Measurements from ENCODE around the gene TENM3.

TENM3 gene

GRCh38 chr4:182291597-182292270, 48.5 kb downstream of the TENM3 start:
- DNase-seq = no peak

GRCh38 chr4:182292612-182293011, 49.4 kb downstream of the TENM3 start:
- no peak for DNase-seq

GRCh38 chr4:182293691-182294255, 50.6 kb downstream of the TENM3 start:
- DNase-seq = no peak

GRCh38 chr4:182294451-182294850, 51.2 kb downstream of the TENM3 start:
- DNase-seq = no peak

- no peak for DNase-seq
Measured at GRCh38 chr4:182297659-182298058, 54.5 kb downstream of the TENM3 start.

GRCh38 chr4:182301736-182302135, 58.5 kb downstream of the TENM3 start:
- DNase-seq = no peak

GRCh38 chr4:182303847-182304246, 60.6 kb downstream of the TENM3 start:
- no peak for DNase-seq

GRCh38 chr4:182306792-182307507, 63.7 kb downstream of the TENM3 start:
- peak; percentile 50 for DNase-seq

GRCh38 chr4:182307746-182308145, 64.5 kb downstream of the TENM3 start:
- no peak for DNase-seq

- DNase-seq = no peak
Measured at GRCh38 chr4:182309877-182310276, 66.7 kb downstream of the TENM3 start.

- DNase-seq = no peak
Measured at GRCh38 chr4:182310316-182310715, 67.1 kb downstream of the TENM3 start.

GRCh38 chr4:182310962-182311361, 67.8 kb downstream of the TENM3 start:
- no peak for DNase-seq

GRCh38 chr4:182314537-182314936, 71.3 kb downstream of the TENM3 start:
- no peak for DNase-seq

GRCh38 chr4:182318256-182318655, 75.1 kb downstream of the TENM3 start:
- no peak for DNase-seq

GRCh38 chr4:182320092-182320491, 76.9 kb downstream of the TENM3 start:
- no peak for DNase-seq

- DNase-seq = no peak
Measured at GRCh38 chr4:182320580-182320979, 77.4 kb downstream of the TENM3 start.

- no peak for DNase-seq
Measured at GRCh38 chr4:182324282-182324681, 81.1 kb downstream of the TENM3 start.

- no peak for DNase-seq
Measured at GRCh38 chr4:182325397-182325796, 82.2 kb downstream of the TENM3 start.

- DNase-seq = no peak
Measured at GRCh38 chr4:182325848-182326255, 82.7 kb downstream of the TENM3 start.

- no peak for DNase-seq
Measured at GRCh38 chr4:182328505-182328904, 85.3 kb downstream of the TENM3 start.

- DNase-seq = no peak
Measured at GRCh38 chr4:182337366-182337765, 94.2 kb downstream of the TENM3 start.

GRCh38 chr4:182338063-182338462, 94.9 kb downstream of the TENM3 start:
- no peak for DNase-seq

GRCh38 chr4:182338746-182339145, 95.5 kb downstream of the TENM3 start:
- DNase-seq = no peak

- no peak for DNase-seq
Measured at GRCh38 chr4:182339221-182339641, 96.0 kb downstream of the TENM3 start.

Measured in NCI-H1436 treated with DMSO at 0.1 percent for 48 hours (cell line).